GM13976 (cell line): Measurements from ENCODE around the gene ACE.

ENCODE experiments used
- DNase-seq: peaks from one replicate; pipeline ENCODE4 v3.0.0; 2012; ENCODE audit warnings: low spot score
- CTCF ChIP-seq: IDR thresholded peaks from 2 replicates; pipeline ENCODE4 v1.5.1; 2012; ENCODE audit warnings: borderline replicate concordance, mild to moderate bottlenecking; ENCODE audit not compliant: insufficient read depth; ENCODE audit errors: extremely low read depth, missing control alignments, control extremely low read depth
- in situ Hi-C: fragments of 300-500 bp; cut with MboI; formaldehyde crosslinking; loops from one replicate; pipeline ENCODE4 v1.12.0; 2022; ENCODE audit warnings: low sequenced_read_pairs, mixed read lengths, inconsistent platforms; ENCODE audit not compliant: unreplicated experiment

The ACE gene

GRCh38 chr17:63478814-63479494, 2.1 kb downstream of the ACE start:
- peak; percentile 82 for TF ChIP-seq CTCF
- peak; percentile 94 for DNase-seq
- in situ Hi-C loops, result loop anchor here (10.0 kb wide), 1 partner anchor 54 kb away; no protein-coding TSS in a partner anchor

DNA sequence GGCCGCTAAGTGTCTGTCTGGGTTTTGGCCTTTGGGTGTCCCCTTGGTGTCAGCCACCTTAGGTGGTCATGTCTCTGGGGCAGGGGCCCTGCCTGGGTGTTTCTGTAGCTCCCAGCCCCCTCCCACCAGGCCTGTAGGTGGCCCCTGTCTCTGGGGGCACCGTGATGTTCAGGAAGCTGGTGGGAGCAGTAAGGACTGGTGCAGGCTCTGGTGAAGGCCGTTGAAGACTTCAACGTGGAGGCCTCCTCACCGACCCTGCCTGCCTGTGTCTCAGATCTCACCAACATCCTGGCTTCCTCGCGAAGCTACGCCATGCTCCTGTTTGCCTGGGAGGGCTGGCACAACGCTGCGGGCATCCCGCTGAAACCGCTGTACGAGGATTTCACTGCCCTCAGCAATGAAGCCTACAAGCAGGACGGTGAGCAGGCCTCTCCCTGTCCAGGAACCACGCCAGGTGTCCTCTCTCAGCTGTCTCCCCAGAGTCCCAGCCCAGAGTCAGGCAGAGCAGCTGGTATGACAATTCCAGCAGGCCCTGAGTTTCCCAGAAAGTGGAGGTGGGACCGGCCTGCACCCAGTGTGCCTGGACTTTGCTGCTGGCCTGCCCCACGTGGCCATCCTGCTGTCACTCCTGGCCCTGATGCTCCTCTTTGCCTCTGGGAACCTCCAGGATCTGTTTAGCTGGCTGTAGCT, 2.8 kb downstream of the ACE start:
- in situ Hi-C loops, result loop anchor here (10.0 kb wide), 1 partner anchor 55 kb away; no protein-coding TSS in a partner anchor
- TF ChIP-seq CTCF, result no peak
- DNase-seq, result no peak

DNA sequence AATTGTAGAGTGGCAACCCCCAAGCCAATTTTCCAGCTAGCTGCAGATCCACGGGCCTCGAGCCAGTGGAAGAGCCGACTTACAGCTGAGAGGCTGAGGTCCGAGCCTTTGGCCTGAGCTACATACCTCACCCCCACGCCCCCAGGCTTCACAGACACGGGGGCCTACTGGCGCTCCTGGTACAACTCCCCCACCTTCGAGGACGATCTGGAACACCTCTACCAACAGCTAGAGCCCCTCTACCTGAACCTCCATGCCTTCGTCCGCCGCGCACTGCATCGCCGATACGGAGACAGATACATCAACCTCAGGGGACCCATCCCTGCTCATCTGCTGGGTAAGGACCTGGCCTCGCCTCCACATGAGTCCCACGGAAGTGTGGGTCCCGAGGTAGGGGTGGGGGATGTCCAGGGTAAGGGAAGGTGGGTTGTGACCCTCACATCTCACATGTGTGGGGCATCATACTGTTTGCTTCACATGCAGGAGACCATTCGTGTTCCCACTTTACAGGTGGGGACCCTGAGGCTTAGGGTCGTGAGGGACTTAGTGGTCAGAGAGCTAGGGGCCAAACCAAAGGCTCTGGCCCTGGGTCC, 3.4 kb downstream of the ACE start:
- no peak for TF ChIP-seq CTCF
- no peak for DNase-seq
- in situ Hi-C loops, result no loop called here

- no peak for TF ChIP-seq CTCF
- in situ Hi-C loops, result no loop called here
- no peak for DNase-seq
Measured at GRCh38 chr17:63480826-63481487, 4.1 kb downstream of the ACE start.

DNA sequence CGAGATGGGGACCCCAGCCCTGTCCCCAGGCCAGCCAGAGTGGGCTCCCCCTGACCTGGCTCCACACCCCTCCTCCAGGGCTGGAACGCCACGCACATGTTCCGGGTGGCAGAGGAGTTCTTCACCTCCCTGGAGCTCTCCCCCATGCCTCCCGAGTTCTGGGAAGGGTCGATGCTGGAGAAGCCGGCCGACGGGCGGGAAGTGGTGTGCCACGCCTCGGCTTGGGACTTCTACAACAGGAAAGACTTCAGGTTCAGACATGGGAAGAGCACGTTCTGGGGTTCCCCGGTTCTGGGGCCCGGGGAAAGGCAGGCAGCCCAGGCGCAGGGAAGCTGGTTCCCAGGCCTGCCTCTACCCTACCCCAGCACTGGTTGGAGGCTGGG, 4.6 kb downstream of the ACE start:
- in situ Hi-C loops, result no loop called here
- no peak for DNase-seq
- TF ChIP-seq CTCF, result no peak

GRCh38 chr17:63482509-63482908, 5.6 kb downstream of the ACE start:
- in situ Hi-C loops, result no loop called here
- no peak for TF ChIP-seq CTCF
- no peak for DNase-seq
